ENCODE data around the gene HIRA. TPM values are rescaled to one million over a fixed set of nuclear protein-coding genes. Genes with fewer than 3 reads are reported as not detected.

Gene HIRA
- total RNA-seq, 1 donor from 2014 or later = 43.3 TPM

- Mint-ChIP-seq H3K27ac (no peak overlapping the region), H3K4me3 (no peak overlapping the region), H3K9me3 (no peaks in the 10 kb centered on the region), H3K4me1 (ENCODE audit: unreplicated experiment) (no peaks in the 10 kb centered on the region), H3K36me3 (peaks cover 26% of the 10 kb centered on the region), H3K27me3 (no peaks in the 10 kb centered on the region)
- TF ChIP-seq CTCF (conservative IDR thresholded peaks at IDR 0.05) = no peak
- DNase-seq (ENCODE audit: extremely low spot score, unreplicated experiment) = no peak
Measured at GRCh38 chr22:19466126-19466716, 34.7 kb upstream of the HIRA start.

- TF ChIP-seq CTCF (conservative IDR thresholded peaks at IDR 0.05) = no peak
- H3K27me3 Mint-ChIP-seq = no peaks in the 10 kb centered on the region
- no peak for DNase-seq (ENCODE audit: extremely low spot score, unreplicated experiment)
- H3K4me1 Mint-ChIP-seq (ENCODE audit: unreplicated experiment) = no peaks in the 10 kb centered on the region
- H3K9me3 Mint-ChIP-seq = no peaks in the 10 kb centered on the region
- no peak overlapping the region for H3K4me3 Mint-ChIP-seq
- no peak overlapping the region for H3K27ac Mint-ChIP-seq
- peaks cover 24% of the 10 kb centered on the region for H3K36me3 Mint-ChIP-seq
Measured at GRCh38 chr22:19464975-19465374, 33.4 kb upstream of the HIRA start.

GRCh38 chr22:19464546-19464945, 33.0 kb upstream of the HIRA start:
- Mint-ChIP-seq H3K4me3 (no peak overlapping the region), H3K4me1 (ENCODE audit: unreplicated experiment) (no peaks in the 10 kb centered on the region), H3K9me3 (no peaks in the 10 kb centered on the region), H3K27me3 (no peaks in the 10 kb centered on the region), H3K36me3 (peaks cover 25% of the 10 kb centered on the region), H3K27ac (no peak overlapping the region)
- TF ChIP-seq CTCF (conservative IDR thresholded peaks at IDR 0.05) = no peak
- DNase-seq (ENCODE audit: extremely low spot score, unreplicated experiment) = no peak

GRCh38 chr22:19463491-19464469, 32.2 kb upstream of the HIRA start:
- Mint-ChIP-seq H3K27ac (no peak overlapping the region), H3K4me1 (ENCODE audit: unreplicated experiment) (no peaks in the 10 kb centered on the region), H3K36me3 (peaks cover 21% of the 10 kb centered on the region), H3K27me3 (no peaks in the 10 kb centered on the region), H3K9me3 (no peaks in the 10 kb centered on the region), H3K4me3 (no peak overlapping the region)
- TF ChIP-seq CTCF (conservative IDR thresholded peaks at IDR 0.05) = no peak
- DNase-seq (ENCODE audit: extremely low spot score, unreplicated experiment) = no peak

GRCh38 chr22:19463008-19463407, 31.5 kb upstream of the HIRA start:
- peaks cover 21% of the 10 kb centered on the region for H3K36me3 Mint-ChIP-seq
- H3K27me3 Mint-ChIP-seq = no peaks in the 10 kb centered on the region
- no peaks in the 10 kb centered on the region for H3K9me3 Mint-ChIP-seq
- no peak overlapping the region for H3K4me3 Mint-ChIP-seq
- DNase-seq (ENCODE audit: extremely low spot score, unreplicated experiment) = no peak
- no peaks in the 10 kb centered on the region for H3K4me1 Mint-ChIP-seq (ENCODE audit: unreplicated experiment)
- no peak for TF ChIP-seq CTCF (conservative IDR thresholded peaks at IDR 0.05)
- H3K27ac Mint-ChIP-seq = no peak overlapping the region
